NCI-H1417 (cell line): ENCODE measurements around the gene HAT1.
A peak's percentile ranks its signal among the peaks of the same experiment; 100 is the strongest.

Source experiments
- DNase-seq, 3 experiments: peaks; one replicate each; lab custom pipeline; 2025; lab: John Stamatoyannopoulos, UW

HAT1 gene

DNA sequence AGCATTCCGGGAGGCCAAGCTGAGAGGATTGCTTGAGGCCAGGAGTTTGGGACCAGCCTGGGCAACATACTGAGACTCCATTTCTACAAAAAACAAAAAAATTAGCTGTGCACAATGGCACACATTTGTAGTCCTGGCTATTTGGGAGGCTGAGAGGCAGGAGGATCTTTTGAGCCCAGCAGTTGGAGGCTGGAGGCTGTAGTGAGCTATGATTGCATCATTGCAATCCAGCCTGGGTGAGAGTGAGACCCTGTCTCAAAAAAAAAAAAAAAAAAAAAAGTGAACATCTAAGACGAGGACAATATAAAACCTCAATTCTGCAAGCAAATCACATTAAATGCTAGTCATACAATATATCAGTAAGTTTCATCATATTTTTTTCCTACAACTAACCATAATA is 2.8 kb upstream of the HAT1 start:
- no peak for DNase-seq

DNA sequence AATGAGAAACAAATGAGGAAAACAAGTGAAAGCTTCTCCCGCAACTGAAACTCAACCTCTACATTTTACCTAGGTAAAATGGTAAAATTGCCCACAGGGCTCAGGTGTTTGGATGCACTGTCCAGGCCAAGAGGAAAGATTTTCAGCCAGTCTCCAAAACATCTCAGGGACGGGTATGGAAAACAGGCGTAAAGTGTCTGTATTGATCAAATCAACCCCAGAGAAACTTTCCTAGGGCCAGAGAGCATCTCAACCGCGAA is 361 bp upstream of the HAT1 start:
- no peak for DNase-seq

DNA sequence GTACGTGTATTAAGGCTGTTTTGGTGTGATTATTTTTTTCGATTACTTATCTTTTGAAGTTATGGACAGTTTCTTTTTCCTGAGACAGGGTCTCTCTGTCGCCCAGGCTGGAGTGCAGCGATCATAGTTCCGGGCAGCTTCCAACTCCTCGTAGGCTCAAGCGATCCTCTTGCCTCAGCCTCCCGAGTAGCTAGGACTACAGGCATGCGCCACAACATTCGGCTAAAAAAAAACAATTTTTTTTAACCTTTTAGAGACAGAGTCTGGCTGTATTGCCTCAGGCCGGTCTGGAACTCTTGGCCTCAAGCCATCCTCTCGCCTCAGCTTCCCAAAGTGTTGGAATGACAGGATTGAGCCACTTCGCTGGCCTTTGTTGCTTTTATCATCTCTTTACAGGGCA is 945 bp downstream of the HAT1 start:
- peak in 2 of 3 experiments; percentile 16 to 39 for DNase-seq

DNA sequence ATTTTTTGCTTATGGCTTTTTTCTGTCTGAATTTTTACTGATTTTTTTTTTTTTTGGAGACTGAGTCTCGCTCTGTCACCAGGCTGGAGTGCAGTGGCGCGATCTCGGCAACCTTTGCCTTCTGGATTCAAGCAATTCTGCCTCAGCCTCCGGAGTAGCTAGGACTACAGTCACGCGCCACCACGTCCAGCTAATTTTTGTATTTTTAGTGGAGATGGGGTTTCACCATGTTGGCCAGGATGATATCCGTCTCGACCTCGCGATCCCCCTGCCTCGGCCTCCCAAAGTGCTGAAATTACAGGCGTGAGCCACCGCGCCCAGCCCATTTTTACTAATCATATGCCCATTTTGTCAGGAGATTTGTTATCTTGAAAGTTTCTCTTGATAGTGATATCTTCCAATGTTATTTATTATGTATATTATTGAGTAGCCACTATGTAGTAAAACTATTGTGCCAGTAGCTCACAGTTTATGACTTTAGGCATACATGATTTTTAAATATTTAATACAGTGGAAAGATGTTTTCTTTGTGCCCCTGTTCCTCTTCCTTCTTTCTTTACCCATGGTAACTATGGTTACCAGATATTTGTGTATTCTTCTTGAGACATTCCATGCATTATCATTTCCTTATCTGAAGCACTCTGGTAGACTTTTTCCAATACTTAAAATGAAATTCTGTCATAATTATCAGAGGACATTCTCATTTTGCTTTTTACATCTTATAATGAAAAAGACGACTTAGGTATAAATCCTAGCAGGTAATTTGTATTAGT is 2.1 kb downstream of the HAT1 start:
- no peak for DNase-seq

DNA sequence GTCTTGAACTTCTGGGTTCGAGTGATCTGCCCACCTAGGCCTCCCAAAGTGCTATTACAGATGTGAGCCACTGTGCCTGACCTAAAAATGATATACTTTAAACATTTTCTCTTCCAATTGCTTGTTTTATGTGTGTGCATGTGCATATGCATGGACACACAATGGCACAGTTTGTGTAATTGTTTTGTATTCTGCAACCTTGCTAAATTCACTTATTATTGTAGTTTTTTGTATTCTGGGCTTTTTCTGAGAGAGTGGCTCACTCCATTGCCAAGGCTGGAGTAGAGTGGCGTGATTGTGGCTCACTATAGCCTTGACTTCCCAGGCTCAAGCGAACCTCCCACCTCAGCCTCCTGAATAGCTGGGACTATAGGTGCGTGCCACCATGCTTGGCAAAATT is 8.1 kb downstream of the HAT1 start:
- no peak for DNase-seq

DNA sequence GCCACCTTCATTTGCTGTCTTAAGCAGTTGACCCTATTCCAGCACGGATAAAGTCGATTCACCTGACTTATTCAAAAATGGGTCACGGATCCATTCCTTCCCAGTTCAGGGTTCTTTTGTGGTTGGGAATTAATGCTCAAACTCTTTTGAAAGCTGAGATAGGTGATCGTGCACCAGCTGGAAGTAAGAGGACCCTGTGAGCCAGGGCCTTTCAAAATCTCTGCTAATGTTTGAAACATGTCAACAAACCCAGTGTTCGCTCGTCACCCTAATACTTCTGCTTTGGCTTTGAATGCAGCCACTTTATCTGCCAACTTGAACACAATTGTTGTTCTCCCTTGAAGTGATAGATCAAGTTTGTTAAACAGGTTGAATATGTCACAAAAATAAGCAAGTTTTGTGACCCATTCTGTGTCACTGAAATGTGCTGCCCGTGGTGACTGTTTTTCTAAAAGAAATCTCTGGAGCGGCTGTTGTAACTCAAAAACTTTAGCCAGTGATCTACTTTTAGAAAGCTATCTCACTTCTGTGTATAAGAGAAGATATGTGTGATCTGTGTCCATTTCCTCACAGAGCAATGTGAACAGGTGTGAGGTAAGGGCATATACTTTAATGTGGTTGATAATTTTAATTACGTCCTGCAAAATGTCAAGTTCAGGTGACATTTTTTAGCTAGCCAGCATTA is 16.9 kb downstream of the HAT1 start:
- DNase-seq = no peak

DNA sequence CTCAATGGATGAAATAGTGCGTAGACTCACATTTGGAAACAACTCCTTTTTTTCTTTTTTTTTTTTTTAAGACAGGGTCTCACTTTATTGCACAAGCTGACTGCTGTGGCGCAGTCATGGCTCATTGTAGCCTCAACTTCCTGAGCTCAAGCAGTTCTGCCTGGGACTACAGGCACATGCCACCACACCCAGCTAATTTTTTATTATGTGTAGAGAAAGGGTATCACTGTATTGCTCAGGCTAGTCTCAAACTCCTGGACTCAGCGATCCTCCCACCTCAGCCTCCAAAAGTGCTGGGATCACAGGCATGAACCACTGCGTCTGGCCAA is 17.4 kb downstream of the HAT1 start:
- no peak for DNase-seq

DNA sequence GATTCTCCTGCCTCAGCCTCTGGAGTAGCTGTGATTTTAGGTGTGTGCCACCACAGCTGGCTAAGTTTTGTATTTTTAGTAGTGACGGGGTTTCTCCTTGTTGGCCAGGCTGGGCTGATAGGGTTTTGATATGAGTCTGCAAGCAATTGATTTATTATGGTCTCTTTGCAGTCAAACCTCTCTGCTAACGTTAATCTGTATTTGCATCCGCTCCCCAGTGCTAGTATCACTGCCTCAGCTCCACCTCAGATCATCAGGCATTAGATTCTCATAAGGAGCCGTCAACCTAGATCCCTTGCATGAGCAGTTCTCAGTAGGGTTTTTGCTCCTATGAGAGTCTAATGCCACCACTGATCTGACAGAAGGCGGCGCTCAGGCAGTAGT is 19.0 kb downstream of the HAT1 start:
- no peak for DNase-seq

DNA sequence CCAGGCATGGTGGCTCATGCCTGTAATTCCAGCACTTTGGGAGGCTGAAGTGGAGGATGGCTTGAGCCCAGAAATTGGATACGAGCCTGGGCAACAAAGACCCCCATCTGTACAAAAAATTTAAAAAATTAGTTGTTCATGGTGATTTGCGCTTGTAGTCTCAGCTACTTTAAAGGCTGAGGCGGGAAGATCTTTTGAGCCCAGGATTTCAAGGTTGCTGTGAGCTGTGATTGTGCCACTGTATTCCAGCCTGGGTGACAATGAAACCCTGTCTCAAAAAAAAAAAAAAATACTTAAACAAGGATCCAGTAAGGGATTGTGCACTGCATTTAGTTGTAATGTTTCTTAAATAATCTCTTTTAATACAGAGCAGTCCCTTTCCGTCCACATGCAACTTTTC is 21.6 kb downstream of the HAT1 start:
- DNase-seq = no peak

DNA sequence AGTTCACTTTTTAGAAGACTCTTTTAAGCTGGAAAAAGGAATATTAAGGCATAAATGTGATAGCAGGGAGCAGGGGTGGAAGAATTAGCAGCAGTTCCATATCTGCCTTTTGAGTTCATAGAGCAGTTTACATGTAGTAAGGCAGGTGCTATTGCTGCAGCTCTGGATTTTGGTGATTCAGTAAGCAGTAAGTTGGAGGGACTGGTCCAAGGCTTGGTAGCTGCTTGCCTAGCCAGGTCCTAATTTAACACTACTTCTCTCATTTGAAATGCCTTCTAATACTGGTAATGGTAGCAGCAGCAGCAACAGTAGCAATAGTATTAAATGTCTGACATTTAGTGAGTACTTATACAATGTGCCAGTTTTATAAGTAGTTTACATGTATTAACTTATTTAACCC is 30.0 kb downstream of the HAT1 start:
- no peak for DNase-seq

DNA sequence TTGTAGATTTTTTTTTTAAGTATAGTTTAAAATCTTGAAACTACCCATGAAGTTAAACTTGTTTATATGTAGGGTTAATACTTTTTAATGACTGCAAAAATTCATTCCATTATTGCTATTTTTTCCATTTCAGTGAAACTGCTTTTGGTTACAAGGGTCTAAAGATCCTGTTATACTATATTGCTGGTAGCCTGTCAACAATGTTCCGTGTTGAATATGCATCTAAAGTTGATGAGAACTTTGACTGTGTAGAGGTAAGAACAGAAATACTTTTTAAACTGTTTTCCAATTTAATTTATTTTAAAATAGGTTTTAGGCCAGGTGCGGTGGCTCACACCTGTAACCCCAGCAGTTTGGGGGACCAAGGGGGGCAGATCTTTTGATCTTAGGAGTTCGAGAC is 30.5 kb downstream of the HAT1 start:
- DNase-seq = no peak

DNA sequence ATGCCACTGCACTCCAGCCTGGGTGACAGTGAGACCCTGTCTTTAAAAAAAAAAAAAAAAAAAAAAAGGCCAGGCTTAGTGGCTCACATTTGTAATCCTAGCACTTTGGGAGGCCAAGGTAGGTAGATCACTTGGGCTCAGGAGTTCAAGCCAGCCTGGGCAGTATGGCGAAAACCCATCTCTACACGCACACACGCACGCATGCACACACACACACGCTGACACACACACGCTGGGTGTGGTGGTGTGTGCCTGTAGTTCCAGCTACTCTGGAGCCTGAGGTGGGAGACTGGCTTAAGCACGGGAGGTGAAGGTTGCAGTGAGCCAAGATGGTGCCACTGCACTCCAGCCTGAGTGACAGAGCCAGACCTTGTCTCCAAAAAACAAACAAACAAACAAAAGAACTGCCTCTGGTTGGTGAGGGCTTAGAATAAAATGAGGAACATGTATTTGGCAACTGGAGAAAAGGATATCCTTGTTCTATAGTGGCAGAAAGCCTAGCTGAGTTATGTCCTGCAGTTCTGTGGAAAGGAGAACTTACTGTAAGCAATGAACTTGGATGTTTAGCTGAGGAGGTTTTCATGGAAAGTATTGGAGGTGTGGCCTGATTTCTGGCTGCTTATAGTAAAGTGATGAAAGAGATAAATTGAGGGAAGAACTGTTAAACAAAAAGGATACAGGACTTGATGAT is 34.0 kb downstream of the HAT1 start:
- no peak for DNase-seq

DNA sequence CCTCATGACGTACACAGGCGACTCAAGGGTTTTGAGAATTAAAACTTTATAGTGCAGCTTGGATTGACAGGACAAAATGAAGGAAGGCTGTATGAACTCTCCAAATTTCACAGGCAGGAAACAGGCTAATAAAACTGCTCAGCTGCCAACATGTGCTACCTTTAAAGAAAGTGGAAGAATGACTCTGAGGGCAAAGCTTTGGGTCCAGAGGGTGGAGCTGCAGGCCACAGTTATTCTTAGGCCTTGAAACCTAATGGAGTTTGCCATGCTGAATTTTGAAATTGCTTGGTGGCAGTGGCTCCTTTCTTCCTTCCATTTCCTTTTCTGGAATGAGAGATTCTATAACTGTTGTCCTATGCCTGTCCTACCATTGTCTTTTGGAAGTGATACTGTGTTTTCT is 34.8 kb downstream of the HAT1 start:
- DNase-seq = peak in 2 of 3 experiments; percentile 1 to 32

DNA sequence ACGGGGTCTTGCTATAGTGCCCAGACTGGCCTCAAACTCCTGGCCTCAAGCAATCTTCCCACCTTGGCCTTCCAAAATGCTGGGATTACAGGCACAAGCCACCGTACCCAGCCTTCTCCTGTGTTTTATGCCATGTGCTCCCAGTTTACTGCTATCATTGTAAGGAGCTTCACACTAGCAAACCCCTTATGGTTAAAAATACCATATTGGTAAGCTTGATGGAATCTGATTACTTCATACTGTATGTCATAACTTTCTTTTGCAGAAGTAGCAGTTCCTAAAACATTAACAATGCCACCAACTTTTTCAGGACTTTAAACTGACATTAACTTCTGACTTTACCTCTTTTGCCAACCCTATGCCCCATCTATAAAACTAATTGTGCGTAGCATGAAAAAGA is 36.2 kb downstream of the HAT1 start:
- no peak for DNase-seq

DNA sequence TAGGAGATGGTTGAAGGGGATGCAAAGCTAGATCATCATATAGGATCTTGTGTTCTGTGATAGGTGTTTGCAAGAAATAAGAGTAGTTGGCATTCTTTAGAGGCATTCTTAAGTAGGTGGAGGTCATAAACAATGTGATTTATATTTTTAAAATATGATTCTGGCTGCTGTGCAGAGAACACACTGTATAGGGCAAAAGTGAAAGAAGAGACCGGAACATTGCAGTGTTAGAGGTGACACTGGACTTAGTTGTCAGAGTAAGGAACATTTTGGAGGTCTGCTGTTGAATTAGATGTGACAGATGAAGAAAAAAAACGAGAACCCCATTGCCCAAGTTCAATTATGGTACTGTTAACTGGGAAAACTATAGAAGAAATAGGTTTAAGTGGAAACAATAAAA is 37.7 kb downstream of the HAT1 start:
- DNase-seq = no peak

DNA sequence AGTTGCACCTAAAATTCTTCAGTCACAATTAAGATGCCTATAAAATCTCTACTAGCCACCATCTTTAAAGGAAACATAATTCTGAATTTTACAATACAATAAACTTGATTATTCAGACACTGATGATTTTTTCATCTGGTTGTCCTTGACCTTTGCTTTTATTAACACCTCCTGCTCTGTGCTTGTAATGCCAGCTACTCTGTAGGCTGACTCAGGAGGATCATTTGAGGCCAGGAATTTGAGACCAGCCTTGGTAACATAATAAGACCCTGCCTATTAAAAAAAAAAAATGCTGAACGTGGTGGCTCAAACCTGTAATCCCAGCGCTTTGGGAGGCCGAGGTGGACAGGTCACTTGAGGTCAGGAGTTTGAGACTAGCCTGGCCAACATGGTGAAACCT is 38.3 kb downstream of the HAT1 start:
- no peak for DNase-seq

DNA sequence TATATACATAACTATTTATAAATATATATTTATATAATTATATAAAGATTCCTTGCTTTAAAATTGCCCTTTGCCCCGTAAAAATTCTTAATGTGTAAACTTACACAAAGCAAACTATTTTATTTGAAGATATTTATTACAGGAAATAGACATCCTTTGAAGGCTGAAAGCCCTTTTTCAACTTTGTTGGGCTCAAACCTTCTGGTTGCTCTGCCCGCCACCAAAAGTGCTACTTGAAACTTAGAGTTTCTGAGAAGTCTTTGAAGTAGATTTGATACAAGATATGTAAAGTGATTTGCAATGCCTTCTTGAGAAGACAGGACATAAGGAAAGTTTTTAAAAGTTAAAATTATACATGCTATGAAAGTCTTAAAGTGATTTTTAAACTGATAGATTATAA is 40.9 kb downstream of the HAT1 start:
- no peak for DNase-seq

DNA sequence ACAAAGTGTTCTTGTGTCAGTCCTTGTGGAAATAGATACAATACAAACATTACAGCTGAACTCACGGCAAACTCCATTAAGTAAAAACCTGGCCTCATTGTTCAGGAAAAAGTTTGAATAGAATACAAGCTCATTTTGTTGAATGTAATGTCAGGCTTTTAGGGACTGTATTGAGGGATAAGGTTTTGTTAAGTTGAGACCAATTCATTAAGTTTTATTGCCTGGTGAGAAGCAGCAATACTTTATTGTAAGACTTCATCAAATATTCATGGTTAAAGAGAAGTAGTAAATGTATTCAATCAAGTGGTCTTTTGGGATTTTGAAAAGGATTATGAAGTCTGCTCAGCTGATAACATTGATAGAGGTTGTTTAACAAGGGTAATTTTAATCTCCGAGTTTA is 42.0 kb downstream of the HAT1 start:
- DNase-seq = peak in 1 of 3 experiments; percentile 0

DNA sequence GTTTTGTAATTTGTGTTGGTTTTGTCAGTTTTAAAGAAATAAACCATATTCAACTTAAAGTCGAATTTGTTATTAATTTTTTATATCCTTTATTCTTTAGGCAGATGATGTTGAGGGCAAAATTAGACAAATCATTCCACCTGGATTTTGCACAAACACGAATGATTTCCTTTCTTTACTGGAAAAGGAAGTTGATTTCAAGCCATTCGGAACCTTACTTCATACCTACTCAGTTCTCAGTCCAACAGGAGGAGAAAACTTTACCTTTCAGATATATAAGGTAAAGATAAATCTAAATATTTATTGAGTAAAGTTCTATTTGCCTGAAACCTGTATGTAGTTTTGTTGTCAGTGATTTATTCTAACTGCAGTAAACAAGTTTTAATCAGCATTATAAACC is 43.0 kb downstream of the HAT1 start:
- peak in 1 of 3 experiments; percentile 14 for DNase-seq

DNA sequence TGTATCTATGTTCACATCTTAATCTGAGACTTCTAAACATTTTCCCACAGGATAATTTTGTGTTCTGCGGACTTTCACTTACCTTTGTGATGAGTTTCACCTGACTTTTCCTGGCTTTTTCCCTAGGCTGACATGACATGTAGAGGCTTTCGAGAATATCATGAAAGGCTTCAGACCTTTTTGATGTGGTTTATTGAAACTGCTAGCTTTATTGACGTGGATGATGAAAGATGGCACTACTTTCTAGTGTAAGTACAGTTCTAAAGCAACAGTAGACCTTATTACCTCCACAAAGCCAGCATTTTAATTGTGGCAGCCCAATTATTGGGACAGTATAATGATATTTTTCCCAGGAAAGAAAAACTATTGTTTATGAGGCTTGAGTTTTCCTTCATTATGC is 43.4 kb downstream of the HAT1 start:
- no peak for DNase-seq

DNA sequence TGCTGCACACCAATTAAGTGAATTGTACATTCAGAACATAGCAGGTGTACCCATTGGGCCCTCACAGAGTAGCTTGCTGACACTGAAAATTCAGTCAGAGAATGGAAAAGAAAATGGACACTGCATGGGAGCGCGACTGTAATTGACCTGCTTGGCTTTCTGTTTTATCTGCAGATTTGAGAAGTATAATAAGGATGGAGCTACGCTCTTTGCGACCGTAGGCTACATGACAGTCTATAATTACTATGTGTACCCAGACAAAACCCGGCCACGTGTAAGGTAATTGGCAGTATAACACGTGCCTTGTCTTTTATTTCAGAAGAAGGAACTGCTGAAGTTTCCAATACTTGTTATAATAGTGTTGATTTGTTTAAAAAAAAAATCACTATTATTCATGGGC is 44.0 kb downstream of the HAT1 start:
- DNase-seq = peak in 2 of 3 experiments; percentile 54 to 90

DNA sequence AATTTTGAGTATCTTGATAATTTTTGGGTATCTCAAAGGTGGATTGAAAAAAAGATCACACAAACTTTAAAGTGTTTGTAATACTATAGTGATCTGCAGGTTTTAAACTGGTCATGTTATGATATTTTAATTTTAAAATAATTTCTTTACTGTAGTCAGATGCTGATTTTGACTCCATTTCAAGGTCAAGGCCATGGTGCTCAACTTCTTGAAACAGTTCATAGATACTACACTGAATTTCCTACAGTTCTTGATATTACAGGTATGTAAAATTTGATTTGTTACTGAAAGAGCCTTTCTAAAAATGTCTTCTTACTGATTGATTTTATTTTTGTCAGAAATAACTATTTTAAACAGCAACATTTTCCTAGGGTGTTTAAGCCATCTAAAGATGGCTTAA is 44.4 kb downstream of the HAT1 start:
- DNase-seq = peak in 1 of 3 experiments; percentile 42

DNA sequence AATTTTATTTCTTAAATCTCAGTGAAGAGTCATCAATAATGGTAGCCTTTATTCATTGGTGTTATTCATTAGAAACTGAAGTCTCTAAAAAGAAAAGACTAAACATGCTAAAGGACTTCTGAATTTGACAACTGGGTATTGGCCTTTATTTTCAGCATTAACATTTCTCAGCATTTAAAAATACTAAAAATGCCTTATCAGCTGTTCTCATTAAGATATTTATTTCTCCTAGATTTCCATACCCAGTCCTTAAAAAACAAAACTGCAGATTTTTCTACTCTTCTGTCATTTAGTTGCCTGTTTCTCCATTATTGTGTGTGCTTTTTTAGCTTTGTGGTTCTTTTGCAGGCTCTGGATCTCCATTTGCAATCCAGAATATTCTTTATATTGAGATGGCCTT is 46.2 kb downstream of the HAT1 start:
- no peak for DNase-seq
